Testis (tissue), 2 donors: ENCODE data around the gene SIPA1L3.

Experiments used
- CTCF ChIP-seq, 3 experiments: fragments of 450-650 bp in 2 of 3; fragments of 200-600 bp in 1 of 3; sonication (generic) in 1 of 3; IDR thresholded peaks; one replicate each; pipeline ENCODE4 v1.5.1; 2016 to 2019; ENCODE audit warnings: antibody characterized with exemption in 3 of 3, mild to moderate bottlenecking in 2 of 3, moderate library complexity in 1 of 3
- POLR2A ChIP-seq: fragments of 450-650 bp; IDR thresholded peaks from one replicate; pipeline ENCODE4 v1.6.1; 2017; ENCODE audit warnings: antibody characterized with exemption, mild to moderate bottlenecking, moderate library complexity

- TF ChIP-seq CTCF (IDR thresholded peaks at IDR 0.05) (no peak), POLR2A (no peak)
Measured at GRCh38 chr19:37991841-37992248, 84.8 kb downstream of the SIPA1L3 start.
